H7 (cell line): Measurements from ENCODE around the gene CBFA2T3. TPM values are rescaled to one million over a fixed set of nuclear protein-coding genes. Genes with fewer than 3 reads are reported as not detected.

Experiments used
- DNase-seq: peaks from one replicate; pipeline ENCODE4 v3.0.0; 2012
- H3K27me3 ChIP-seq: 2 replicates; pipeline ENCODE4 v1.6.0; 2011; ENCODE audit warnings: mild to moderate bottlenecking, low read length; ENCODE audit not compliant: control insufficient read depth, insufficient read depth
- H3K36me3 ChIP-seq: replicated peaks from 2 replicates; pipeline ENCODE4 v1.5.1; 2011; ENCODE audit warnings: low read length; ENCODE audit not compliant: control insufficient read depth, insufficient read depth
- H3K4me3 ChIP-seq: 2 replicates; pipeline ENCODE4 v1.5.1; 2011; ENCODE audit warnings: low read depth, mild to moderate bottlenecking, control low read depth, low read length, moderate library complexity; ENCODE audit not compliant: insufficient read depth
- total RNA-seq: library from RNA; depleted of rRNA; stranded (reverse); fragments of >200 nt; shearing (Covaris generic); gene quantifications from 2 replicates; pipeline ENCODE4 v1.2.3, GENCODE V29; 2014

CBFA2T3 gene
- total RNA-seq, 1 experiment from 2014 or later, result 0.35 TPM

DNA sequence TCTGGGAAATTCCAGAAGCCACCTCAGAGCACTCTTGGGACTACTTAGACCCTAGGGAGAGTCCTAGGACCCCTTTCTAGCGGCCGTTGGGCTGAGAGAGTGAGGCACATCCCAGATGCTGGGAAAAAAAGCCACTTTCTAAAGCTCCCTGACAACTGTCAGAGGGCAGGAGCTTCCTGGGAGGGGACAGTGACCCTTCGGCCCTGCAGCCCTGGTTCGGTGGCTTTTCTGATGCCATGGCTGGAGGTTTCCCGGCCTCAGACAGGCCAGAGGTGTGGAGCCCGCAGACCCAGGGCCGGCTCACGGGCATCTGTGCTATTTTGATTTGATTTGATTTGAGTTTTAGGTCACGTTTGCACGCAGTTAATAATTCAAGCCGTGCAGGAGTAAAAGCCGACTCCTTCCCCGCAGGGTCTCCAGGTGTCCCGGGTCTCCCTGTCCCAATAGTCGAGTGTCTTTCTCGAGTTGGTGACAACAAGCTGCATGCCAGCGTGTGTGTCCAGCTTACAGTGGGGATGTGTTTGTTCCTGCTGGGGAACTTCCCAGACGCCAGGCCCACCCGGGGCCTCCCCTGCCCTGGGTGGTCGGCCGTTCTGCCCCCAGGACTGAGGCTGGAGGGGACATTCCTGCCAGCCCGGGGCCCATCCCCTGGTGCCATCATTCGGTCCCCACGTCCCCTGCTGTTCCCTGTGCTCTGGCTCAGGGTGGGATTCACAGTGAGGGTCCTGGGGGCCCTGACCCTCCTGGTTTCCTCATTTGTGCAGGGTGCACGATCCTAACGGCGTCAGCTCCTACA lies 1.0 kb upstream of the CBFA2T3 start:
- no peak for DNase-seq
- Histone ChIP-seq H3K36me3 (no peaks in the 10 kb centered on the region), H3K4me3 (no peak overlapping the region), H3K27me3 (no peaks in the 10 kb centered on the region)

DNA sequence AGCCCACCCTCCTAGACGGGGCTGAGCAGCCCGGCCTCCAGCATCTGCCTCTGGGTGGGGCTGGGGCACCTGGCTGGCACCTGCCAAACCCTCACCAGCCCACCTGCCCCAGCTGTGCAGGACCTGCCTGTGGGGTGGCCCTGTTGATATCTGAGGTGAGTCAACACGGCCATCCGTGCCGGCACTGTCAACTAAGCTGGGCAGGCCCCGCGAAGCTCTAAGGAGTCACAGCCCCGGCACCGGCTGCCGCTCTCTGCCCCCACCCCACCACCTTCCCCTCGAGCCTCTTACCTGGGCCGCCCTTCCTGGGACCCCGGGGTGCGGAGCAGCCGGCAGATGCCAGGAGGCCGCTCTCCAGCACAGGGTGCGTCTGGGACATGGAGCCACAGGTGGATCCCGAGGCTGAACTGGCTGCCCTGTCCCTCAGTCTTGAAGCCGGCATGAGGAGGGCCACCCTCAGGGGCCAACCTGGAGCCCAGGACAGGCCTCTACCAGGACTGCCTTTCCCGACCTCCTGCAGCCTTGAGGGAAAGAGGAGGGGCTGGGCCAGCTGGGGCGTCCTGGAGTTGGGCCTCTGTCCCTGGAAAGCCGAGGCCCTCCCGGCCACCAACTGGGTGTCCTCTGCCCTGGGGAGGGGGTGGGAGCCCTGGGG lies 515 bp downstream of the CBFA2T3 start:
- peak; percentile 75 for DNase-seq
- Histone ChIP-seq H3K36me3 (no peaks in the 10 kb centered on the region), H3K4me3 (no peak overlapping the region), H3K27me3 (no peaks in the 10 kb centered on the region)

DNA sequence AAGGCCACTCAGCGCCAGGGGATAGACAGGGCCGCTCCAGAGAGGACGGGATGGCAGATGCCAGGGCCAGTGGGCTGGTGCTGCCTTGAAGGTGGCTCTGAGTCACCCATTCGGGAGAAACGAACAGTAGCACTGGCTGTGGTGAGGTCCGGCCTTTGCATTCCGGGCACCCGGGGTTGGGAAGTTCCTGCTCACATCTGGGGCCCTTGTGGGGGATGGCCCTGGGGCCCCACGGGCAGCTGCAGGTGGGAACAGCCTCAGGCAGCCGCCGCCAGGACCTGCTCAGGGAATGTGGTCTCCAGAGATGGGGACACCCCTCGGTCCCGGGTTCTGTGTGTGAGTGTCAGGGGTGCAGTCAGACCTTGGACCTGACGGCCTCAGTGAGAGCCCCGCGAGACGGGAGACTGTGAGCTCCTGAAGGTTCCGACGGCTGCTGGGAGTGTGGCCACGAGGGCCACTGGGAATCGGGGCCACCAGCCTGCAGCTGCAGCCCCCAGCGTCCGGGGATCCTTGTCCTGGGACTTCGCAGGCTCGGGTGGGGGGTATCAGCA lies 1.4 kb downstream of the CBFA2T3 start:
- no peak for DNase-seq
- no peaks in the 10 kb centered on the region for H3K27me3 ChIP-seq
- H3K4me3 ChIP-seq, result no peak overlapping the region
- H3K36me3 ChIP-seq, result no peaks in the 10 kb centered on the region

DNA sequence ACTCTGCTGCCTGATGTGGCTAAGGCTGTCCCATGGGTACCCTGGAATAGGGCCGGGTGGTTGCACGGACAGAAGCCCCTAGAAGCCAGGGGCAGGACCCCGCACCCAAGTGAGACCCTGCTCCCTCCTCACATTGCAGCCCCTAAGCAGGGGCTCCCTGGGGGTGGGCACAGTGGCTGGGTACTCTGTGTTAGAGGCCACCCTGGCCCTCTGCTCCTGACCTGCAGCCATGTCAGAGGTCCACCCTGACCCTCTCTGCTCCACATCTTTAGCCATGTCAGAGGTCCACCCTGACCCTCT lies 2.1 kb downstream of the CBFA2T3 start:
- Histone ChIP-seq H3K27me3 (no peaks in the 10 kb centered on the region), H3K4me3 (no peak overlapping the region)
- no peak for DNase-seq

DNA sequence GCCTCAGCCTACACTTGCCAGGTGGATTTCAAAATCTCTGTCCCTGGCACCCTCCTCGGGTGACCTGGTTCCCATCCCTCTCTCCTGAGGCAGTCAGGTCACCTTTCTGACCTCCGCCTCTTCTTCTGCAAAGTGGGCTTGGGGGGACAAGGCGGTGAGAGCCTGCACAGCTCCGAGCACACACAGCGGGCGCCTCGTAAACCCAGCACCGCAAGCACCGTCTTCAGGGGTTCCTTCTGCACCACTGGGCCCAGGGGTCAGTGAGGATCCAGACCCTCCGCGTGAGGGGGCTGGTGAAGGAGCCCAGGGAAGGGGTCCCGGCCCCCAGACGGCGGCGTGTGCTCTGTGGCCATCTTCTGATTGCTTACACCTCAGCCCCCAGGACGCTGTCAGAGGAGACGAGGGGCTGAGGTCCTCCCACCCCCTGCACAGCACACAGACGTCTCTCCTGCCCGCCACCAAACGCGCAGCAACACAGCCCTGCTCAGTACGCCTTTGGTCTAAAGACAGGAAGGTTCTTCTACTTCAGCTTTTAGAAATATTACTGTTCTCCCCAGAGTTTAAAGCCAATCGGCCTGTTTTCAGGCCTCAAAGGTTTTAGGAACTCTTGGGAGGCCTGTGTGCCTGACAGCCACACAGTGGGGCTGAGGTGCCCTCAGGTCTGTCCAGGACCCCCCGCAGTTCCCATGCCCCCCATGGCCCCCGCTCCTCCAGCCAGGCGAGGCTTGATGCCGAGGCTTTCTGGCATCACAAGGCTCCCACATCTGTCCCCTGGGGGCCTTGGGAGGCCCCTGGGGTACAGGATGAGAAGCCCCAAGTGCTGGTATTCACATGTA lies 2.7 kb downstream of the CBFA2T3 start:
- Histone ChIP-seq H3K36me3 (no peaks in the 10 kb centered on the region), H3K27me3 (no peaks in the 10 kb centered on the region), H3K4me3 (no peak overlapping the region)
- DNase-seq, result no peak

More for the DNA sequence above, 2.1 kb downstream of the CBFA2T3 start:
- H3K36me3 ChIP-seq, result no peaks in the 10 kb centered on the region

DNA sequence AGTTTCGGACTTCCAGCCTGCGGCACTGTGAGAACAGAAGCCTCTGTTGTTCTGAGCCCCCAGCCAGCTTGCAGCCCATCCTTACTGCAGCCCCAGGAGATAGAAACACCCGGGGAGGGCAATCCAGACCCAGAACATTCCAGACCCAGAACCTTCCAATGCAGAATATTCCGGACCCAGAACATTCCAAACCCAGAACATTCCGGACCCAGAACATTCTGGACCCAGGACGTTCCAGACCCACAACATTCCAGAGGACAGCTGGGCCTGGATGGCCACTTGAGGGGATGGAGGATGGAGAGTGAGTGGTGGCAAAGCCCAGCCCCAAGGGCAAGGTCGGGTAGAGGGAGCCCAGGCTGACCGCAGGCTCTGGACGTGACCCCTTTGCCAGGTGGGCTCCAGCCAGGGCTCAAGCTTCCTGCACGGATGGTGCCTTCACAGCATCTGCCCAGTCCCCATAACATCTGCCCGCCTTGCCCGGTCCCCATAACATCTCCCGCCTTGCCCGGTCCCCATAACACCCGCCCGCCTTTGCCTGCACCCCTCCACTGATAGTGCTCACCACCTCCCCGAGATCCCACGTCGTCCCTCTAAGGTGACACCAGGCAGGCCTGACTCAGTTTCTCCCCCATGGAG lies 3.5 kb downstream of the CBFA2T3 start:
- no peak for DNase-seq
- H3K36me3 ChIP-seq, result no peaks in the 10 kb centered on the region
- H3K4me3 ChIP-seq, result no peak overlapping the region
- H3K27me3 ChIP-seq, result no peaks in the 10 kb centered on the region

DNA sequence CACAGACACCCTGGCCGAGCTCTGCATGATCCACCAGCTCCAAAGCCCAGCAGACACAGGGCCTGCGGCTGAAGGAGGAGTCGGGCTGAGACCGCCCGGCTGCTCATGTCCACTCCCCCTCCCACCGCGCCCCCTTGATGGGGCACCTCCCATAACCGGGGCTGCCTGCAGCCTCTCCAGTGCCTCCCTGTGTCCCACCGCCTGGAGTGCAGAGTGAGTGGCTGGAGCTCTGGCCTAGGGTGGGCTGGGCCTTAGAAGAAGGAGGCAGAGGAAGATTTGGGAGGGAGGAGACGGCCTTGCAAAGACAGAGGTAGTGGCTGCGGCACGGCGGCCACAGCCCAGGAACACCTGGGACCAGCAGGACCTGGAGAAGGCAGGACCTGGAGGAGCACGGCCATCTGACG lies 4.0 kb downstream of the CBFA2T3 start:
- Histone ChIP-seq H3K27me3 (no peaks in the 10 kb centered on the region), H3K36me3 (no peaks in the 10 kb centered on the region), H3K4me3 (no peak overlapping the region)
- DNase-seq, result peak; percentile 87

DNA sequence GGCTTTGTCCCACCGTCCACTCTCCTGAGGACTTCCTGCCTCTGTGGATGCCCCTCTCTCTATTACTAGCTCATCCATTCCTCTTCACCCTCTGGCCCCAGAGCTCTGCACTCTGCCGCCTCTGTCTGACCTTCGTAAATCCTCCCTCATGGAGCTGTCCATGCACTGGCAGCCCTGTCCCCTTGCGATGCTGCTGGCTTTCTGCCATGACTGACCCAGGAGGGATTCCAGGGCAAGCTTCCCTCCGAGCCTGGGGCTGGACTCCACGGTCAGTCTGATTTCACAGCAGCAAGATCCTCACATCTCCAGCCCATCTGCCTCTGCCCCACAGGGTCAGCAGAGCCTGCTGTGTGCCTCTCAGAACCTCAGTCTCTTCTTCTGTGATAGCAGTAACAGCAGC lies 4.7 kb downstream of the CBFA2T3 start:
- Histone ChIP-seq H3K36me3 (no peaks in the 10 kb centered on the region), H3K4me3 (no peak overlapping the region), H3K27me3 (no peaks in the 10 kb centered on the region)
- DNase-seq, result no peak

DNA sequence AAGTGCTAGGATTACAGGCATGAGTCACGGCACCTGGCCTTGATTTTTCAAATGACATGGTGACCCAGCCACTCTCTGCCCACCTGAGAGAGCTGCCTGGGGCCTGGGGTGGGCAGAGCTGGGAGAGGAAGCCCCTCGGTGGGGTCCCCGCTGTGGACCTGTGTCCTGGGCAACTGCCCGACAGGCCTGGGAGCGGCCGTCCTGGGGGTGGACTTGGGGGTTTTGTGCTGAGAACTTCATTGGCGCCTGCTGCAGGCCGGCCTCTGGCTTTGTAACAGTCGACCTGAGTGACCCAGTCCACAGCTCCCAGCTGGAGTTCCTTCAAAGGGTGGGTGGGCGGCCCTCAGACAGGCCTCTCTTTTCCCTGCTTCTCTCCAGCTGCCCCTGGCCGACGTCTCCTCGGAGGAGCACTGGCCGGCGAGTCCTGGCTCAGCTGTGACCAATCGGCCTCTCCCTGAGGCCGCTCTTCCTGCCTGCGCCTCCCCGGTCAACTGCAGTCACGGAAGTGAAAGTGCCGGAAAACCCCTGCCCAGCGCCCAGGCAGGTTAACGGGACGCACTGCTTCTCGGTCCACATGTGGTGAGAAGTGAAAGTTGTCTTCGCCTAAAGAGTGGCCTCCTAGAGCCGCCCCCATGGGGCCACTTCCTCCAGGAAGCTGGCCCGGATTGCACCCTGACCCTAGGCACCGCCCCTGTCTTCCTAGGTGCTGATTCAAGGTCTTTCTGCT lies 5.5 kb downstream of the CBFA2T3 start:
- H3K27me3 ChIP-seq, result no peaks in the 10 kb centered on the region
- H3K36me3 ChIP-seq, result no peaks in the 10 kb centered on the region
- no peak overlapping the region for H3K4me3 ChIP-seq
- DNase-seq, result no peak

DNA sequence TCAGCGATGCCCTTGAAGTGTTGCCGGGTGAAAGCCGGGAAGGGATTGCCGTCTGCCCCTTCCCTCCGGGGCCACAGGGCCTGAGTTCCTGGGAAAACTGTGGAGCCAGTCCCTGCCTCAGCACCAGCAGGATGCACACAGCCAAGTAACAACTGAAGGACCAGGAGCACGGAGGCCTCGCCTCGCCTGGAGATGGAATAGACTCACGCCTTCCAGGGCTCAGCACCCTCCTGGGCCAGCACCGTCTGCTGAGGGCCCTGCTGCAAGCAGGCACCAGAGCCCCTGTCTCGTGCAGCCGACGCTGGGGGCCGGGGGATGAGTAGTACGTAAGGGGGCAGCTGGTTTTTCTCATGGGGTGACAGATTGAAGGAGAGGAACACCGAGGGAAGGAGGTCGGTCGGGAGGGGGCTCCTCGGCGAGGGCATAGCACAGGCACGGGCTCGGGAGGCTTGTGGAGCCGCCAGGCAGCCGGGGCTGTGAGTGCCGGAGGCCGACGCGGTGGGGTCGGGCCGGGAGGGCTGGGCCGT lies 6.4 kb downstream of the CBFA2T3 start:
- no peaks in the 10 kb centered on the region for H3K27me3 ChIP-seq
- DNase-seq, result peak; percentile 72
- no peaks in the 10 kb centered on the region for H3K36me3 ChIP-seq
- no peak overlapping the region for H3K4me3 ChIP-seq

DNA sequence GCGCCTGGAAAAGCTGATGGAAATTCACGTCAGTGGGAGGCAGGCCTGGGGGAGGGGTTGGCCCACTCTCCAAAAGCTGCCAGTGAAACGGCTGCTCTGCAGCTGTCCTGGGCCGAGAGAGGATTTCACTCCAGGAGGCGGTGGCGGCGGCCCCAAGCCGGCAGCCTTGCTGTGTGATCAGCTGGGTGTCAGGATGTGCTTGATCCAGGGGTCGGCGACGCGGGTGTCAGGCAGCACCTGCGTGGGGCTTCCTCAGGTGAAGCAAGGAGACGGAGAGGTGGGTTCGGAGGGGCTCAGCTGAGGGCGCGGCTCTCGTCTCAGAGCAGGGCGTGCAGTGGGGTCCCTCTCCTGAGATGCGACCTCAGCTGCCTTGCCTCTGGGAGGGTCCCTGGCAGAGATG lies 7.0 kb downstream of the CBFA2T3 start:
- Histone ChIP-seq H3K4me3 (no peak overlapping the region), H3K27me3 (no peaks in the 10 kb centered on the region), H3K36me3 (no peaks in the 10 kb centered on the region)
- DNase-seq, result no peak

DNA sequence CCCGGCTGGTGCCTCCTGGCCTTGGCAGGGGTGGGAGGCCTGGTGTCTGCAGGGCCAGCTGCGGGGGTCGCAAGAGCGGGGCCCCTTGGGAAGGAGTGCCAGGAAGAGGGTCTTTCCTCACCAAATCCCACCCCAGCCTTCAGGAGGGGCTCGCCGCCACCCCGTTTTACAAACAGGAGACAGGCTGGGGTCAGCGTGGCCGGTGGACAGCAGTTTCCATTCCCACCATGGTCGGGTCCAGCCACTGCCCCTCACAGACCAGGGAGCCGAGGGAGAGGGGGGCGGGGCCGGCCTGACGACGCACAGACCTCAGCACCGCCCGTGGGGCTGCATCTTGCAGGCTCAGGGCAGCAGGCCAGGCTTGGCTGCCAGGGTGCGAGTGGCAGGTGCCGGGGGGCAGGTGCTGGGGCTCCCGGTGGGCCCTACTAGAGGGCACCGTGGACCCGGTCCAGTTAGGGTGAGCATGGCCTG lies 7.6 kb downstream of the CBFA2T3 start:
- peak; percentile 89 for DNase-seq
- H3K4me3 ChIP-seq, result no peak overlapping the region

DNA sequence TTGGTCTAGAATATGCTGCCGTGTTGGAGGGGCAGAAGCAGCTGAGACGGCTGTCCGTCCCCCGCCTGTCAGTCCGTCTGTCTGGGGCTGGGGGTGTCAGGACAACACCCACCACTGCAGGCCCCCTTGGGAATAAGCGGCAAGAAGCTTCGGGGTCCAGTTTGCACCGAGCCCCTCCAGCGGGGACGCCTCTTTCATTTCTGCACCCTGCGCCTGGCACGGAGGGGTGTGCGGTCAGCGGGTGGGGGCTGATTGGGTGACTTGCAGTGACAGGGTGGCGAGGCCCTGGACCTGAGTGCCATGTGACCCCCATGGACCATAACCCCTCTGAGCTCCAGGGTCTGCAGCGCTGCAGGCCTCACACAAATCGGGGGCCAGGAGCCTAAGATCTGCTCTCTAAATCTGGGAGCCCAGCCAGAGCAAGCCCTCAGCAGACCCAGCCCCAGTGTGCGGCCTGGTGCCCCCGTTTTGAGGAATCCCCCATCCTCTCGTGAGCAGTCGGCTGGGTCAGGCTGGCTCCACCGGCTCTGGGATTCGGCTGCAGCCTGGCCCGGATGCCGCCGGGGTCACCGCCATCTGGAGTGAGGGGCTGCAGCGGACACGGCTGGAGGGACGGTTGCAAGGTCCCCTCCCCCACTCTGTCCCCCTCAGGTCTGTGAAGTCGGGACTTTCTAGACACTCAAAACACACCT lies 8.3 kb downstream of the CBFA2T3 start:
- Histone ChIP-seq H3K36me3 (no peaks in the 10 kb centered on the region), H3K27me3 (no peaks in the 10 kb centered on the region), H3K4me3 (no peak overlapping the region)
- DNase-seq, result peak; percentile 74

More for the DNA sequence above, 7.6 kb downstream of the CBFA2T3 start:
- Histone ChIP-seq H3K27me3 (no peaks in the 10 kb centered on the region), H3K36me3 (no peaks in the 10 kb centered on the region)
